Measurements from ENCODE around the gene DCHS1.
"Not testable (repeated sequence)": the region's sequence is repeated elsewhere in the genome, so short reads cannot be mapped to it uniquely, and the experiment has no call there.

DCHS1 gene

GRCh38 chr11:6655790-6656583 lies at the start of gene DCHS1:
Gene DCHS1, minus strand, starts transcription at chr11:6655809. Its CDS starts 14,196 bp downstream, at chr11:6641613.
- no peak for DNase-seq (ENCODE audit: low read depth in 3 of 3)

- DNase-seq (ENCODE audit: low read depth in 3 of 3) = no peak
These were observed 47.8 kb upstream of the DCHS1 start for GRCh38 chr11:6703247-6704063.

- not testable (repeated sequence) for DNase-seq (ENCODE audit: low read depth in 3 of 3)
These were observed 46.3 kb upstream of the DCHS1 start for GRCh38 chr11:6701955-6702354.

GRCh38 chr11:6695377-6695776 lies 39.8 kb upstream of the DCHS1 start:
- DNase-seq (ENCODE audit: low read depth in 3 of 3) = no peak

- no peak for DNase-seq (ENCODE audit: low read depth in 3 of 3)
These were observed 38.6 kb upstream of the DCHS1 start for GRCh38 chr11:6694229-6694535.

GRCh38 chr11:6693342-6694228 lies 38.0 kb upstream of the DCHS1 start:
- DNase-seq (ENCODE audit: low read depth in 3 of 3) = peak in 2 of 3 donors; percentile 38 to 58

GRCh38 chr11:6692128-6692527 lies 36.5 kb upstream of the DCHS1 start:
- no peak for DNase-seq (ENCODE audit: low read depth in 3 of 3)

- DNase-seq (ENCODE audit: low read depth in 3 of 3) = not testable (repeated sequence)
These were observed 35.0 kb upstream of the DCHS1 start for GRCh38 chr11:6690431-6691132.

GRCh38 chr11:6687876-6688275 lies 32.3 kb upstream of the DCHS1 start:
- DNase-seq (ENCODE audit: low read depth in 3 of 3) = no peak

GRCh38 chr11:6686006-6686405 lies 30.4 kb upstream of the DCHS1 start:
- DNase-seq (ENCODE audit: low read depth in 3 of 3) = no peak

- not testable (repeated sequence) for DNase-seq (ENCODE audit: low read depth in 3 of 3)
These were observed 28.5 kb upstream of the DCHS1 start for GRCh38 chr11:6684068-6684467.

- DNase-seq (ENCODE audit: low read depth in 3 of 3) = peak; percentile 97 to 98 (median 98)
These were observed 27.6 kb upstream of the DCHS1 start, which contains the start of gene MRPL17 for GRCh38 chr11:6682936-6683861. Gene MRPL17, minus strand, starts transcription at chr11:6683340. Its CDS starts 44 bp downstream, at chr11:6683296.

GRCh38 chr11:6682591-6682935 lies 27.0 kb upstream of the DCHS1 start:
- DNase-seq (ENCODE audit: low read depth in 3 of 3) = no peak

GRCh38 chr11:6681949-6682348 lies 26.3 kb upstream of the DCHS1 start:
- no peak for DNase-seq (ENCODE audit: low read depth in 3 of 3)

- no peak for DNase-seq (ENCODE audit: low read depth in 3 of 3)
These were observed 25.9 kb upstream of the DCHS1 start for GRCh38 chr11:6681505-6681904.

GRCh38 chr11:6677018-6677417 lies 21.4 kb upstream of the DCHS1 start:
- no peak for DNase-seq (ENCODE audit: low read depth in 3 of 3)

GRCh38 chr11:6674862-6675261 lies 19.3 kb upstream of the DCHS1 start:
- DNase-seq (ENCODE audit: low read depth in 3 of 3) = no peak

- DNase-seq (ENCODE audit: low read depth in 3 of 3) = no peak
These were observed 18.6 kb upstream of the DCHS1 start for GRCh38 chr11:6674219-6674597.

GRCh38 chr11:6673523-6674218 lies 18.1 kb upstream of the DCHS1 start:
- DNase-seq (ENCODE audit: low read depth in 3 of 3) = no peak

GRCh38 chr11:6671991-6672390 lies 16.4 kb upstream of the DCHS1 start:
- DNase-seq (ENCODE audit: low read depth in 3 of 3) = no peak

Data from stimulated activated CD4-positive, alpha-beta T cell treated with anti-CD3 and anti-CD28 coated beads, TNF-alpha, amount 100 ng/mL, for 48 hours (primary cell).